GM19328 (cell line): ENCODE results near the gene DYRK1A.

ENCODE experiments used
- ATAC-seq: cut with Tn5 transposase; IDR thresholded peaks from one replicate; pipeline ENCODE4 v1.9.1; 2021; ENCODE audit warnings: mild to moderate bottlenecking, moderate library complexity; ENCODE audit not compliant: unreplicated experiment

Gene DYRK1A

GRCh38 chr21:37443683-37444082, 77.1 kb downstream of the DYRK1A start:
- ATAC-seq = no peak

GRCh38 chr21:37445228-37445627, 78.7 kb downstream of the DYRK1A start:
- ATAC-seq = no peak

- ATAC-seq = no peak
Measured at GRCh38 chr21:37446552-37446951, 80.0 kb downstream of the DYRK1A start.

- ATAC-seq = no peak
Measured at GRCh38 chr21:37447288-37447936, 80.8 kb downstream of the DYRK1A start.

- no peak for ATAC-seq
Measured at GRCh38 chr21:37449302-37449937, 82.8 kb downstream of the DYRK1A start.

GRCh38 chr21:37450445-37450941, 83.9 kb downstream of the DYRK1A start:
- no peak for ATAC-seq

- no peak for ATAC-seq
Measured at GRCh38 chr21:37451446-37451845, 84.9 kb downstream of the DYRK1A start.

GRCh38 chr21:37452227-37452626, 85.7 kb downstream of the DYRK1A start:
- ATAC-seq = no peak

GRCh38 chr21:37453350-37453749, 86.8 kb downstream of the DYRK1A start:
- no peak for ATAC-seq

- ATAC-seq = no peak
Measured at GRCh38 chr21:37454869-37455503, 88.4 kb downstream of the DYRK1A start.

- ATAC-seq = no peak
Measured at GRCh38 chr21:37455504-37455911, 88.9 kb downstream of the DYRK1A start.

- no peak for ATAC-seq
Measured at GRCh38 chr21:37458669-37459276, 92.2 kb downstream of the DYRK1A start.

GRCh38 chr21:37459575-37459974, 93.0 kb downstream of the DYRK1A start:
- no peak for ATAC-seq

GRCh38 chr21:37460196-37460595, 93.6 kb downstream of the DYRK1A start:
- ATAC-seq = no peak

GRCh38 chr21:37461479-37461878, 94.9 kb downstream of the DYRK1A start:
- ATAC-seq = no peak

- ATAC-seq = no peak
Measured at GRCh38 chr21:37462087-37462861, 95.7 kb downstream of the DYRK1A start.

- ATAC-seq = no peak
Measured at GRCh38 chr21:37463083-37463801, 96.7 kb downstream of the DYRK1A start.

- ATAC-seq = no peak
Measured at GRCh38 chr21:37467082-37467481, 100.5 kb downstream of the DYRK1A start.

GRCh38 chr21:37468909-37469308, 102.3 kb downstream of the DYRK1A start:
- ATAC-seq = no peak

GRCh38 chr21:37469441-37469840, 102.9 kb downstream of the DYRK1A start:
- no peak for ATAC-seq
